MG63 (cell line): ENCODE results near the gene ZNF586. TPM values are rescaled to one million over a fixed set of nuclear protein-coding genes. Genes with fewer than 3 reads are reported as not detected.
A peak's percentile ranks its signal among the peaks of the same experiment; 100 is the strongest.
"Not testable (repeated sequence)": the region's sequence is repeated elsewhere in the genome, so short reads cannot be mapped to it uniquely, and the experiment has no call there.

ENCODE experiments used
- DNase-seq: peaks from one replicate; pipeline ENCODE4 v3.0.0-alpha.2; 2020
- H3K27me3 ChIP-seq: fragments of 250-450 bp; sonication (Bioruptor Pico); 2 replicates; pipeline ENCODE4 v1.5.1; 2020; ENCODE audit warnings: mild to moderate bottlenecking, moderate library complexity
- H3K36me3 ChIP-seq: fragments of 250-450 bp; sonication (Bioruptor Pico); 2 replicates; pipeline ENCODE4 v1.5.1; 2020; ENCODE audit warnings: mild to moderate bottlenecking, moderate library complexity
- H3K4me3 ChIP-seq: fragments of 250-450 bp; sonication (Bioruptor Pico); 2 replicates; pipeline ENCODE4 v1.5.1; 2020; ENCODE audit warnings: mild to moderate bottlenecking, moderate library complexity
- H3K9me3 ChIP-seq: fragments of 250-450 bp; sonication (Bioruptor Pico); 2 replicates; pipeline ENCODE4 v1.5.1; 2020; ENCODE audit warnings: mild to moderate bottlenecking, moderate library complexity
- total RNA-seq: library from RNA; depleted of rRNA; stranded (reverse); fragments of >200 nt; shearing (Covaris generic); gene quantifications from 2 replicates; pipeline ENCODE4 v1.2.3, GENCODE V29; 2014; ENCODE audit warnings: low replicate concordance; rRNA removed

The ZNF586 gene
- total RNA-seq: 3.3 and 5.7 TPM in 2 replicates

- Histone ChIP-seq H3K27me3 (no peaks in the 10 kb centered on the region), H3K36me3 (peaks cover 35% of the 10 kb centered on the region), H3K4me3 (peak within 1 kb of the TSS; percentile 69), H3K9me3 (peaks cover 19% of the 10 kb centered on the region)
- peak; percentile 95 for DNase-seq
These were observed at the start of gene ZNF586 for GRCh38 chr19:57769345-57770131. TSS of gene ZNF586 (plus strand) at chr19:57769676. CDS start at chr19:57769843, 167 bp downstream.

- Histone ChIP-seq H3K27me3 (no peaks in the 10 kb centered on the region), H3K36me3 (peaks cover 4% of the 10 kb centered on the region), H3K4me3 (no peak overlapping the region), H3K9me3 (peaks cover 38% of the 10 kb centered on the region)
- DNase-seq: no peak
These were observed 49.5 kb upstream of the ZNF586 start for GRCh38 chr19:57719901-57720519.

DNA sequence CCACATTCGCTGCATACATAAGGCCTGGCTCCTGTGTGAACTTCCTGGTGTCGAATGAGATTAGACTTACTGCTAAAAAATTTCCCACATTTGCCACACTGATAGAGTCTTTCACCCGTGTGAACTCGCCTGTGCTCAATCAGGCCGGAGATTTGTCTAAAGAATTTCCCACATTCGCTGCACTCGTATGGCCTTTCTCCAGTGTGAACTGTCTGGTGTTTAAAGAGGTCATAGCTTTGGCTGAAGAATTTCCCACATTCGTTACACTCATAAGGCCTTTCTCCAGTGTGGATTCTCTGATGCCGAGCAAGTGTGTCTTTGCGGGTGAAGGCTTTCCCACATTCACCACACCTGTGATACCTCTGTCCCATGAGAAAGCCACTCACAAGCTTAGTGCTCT is 48.6 kb upstream of the ZNF586 start:
- peaks cover 4% of the 10 kb centered on the region for H3K36me3 ChIP-seq
- no peak overlapping the region for H3K4me3 ChIP-seq
- H3K9me3 ChIP-seq: peaks cover 41% of the 10 kb centered on the region
- DNase-seq: no peak
- no peaks in the 10 kb centered on the region for H3K27me3 ChIP-seq

DNA sequence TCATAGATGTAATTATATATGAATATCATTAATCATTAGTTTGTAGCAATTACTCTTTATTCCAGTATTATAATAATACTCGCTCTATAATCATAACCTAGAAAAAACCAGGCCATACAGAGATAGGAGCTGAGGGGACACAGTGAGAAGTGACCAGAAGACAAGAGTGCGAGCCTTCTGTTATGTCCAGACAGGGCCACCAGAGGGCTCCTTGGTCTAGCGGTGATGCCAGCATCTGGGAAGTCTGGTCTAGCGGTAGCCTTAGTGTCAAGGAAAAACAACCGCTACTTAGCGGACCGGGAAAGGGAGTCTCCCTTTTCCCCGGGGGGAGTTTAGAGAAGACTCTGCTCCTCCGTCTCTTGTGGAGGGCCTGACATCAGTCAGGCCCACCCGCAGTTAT is 31.2 kb upstream of the ZNF586 start:
- H3K36me3 ChIP-seq, H3K4me3 ChIP-seq, H3K27me3 ChIP-seq, DNase-seq: not testable (repeated sequence)
- H3K9me3 ChIP-seq: peaks cover 30% of the 10 kb centered on the region

GRCh38 chr19:57738770-57739169 is 30.7 kb upstream of the ZNF586 start:
- not testable (repeated sequence) for H3K36me3 ChIP-seq, H3K27me3 ChIP-seq, DNase-seq, H3K4me3 ChIP-seq
- H3K9me3 ChIP-seq: peaks cover 26% of the 10 kb centered on the region

DNA sequence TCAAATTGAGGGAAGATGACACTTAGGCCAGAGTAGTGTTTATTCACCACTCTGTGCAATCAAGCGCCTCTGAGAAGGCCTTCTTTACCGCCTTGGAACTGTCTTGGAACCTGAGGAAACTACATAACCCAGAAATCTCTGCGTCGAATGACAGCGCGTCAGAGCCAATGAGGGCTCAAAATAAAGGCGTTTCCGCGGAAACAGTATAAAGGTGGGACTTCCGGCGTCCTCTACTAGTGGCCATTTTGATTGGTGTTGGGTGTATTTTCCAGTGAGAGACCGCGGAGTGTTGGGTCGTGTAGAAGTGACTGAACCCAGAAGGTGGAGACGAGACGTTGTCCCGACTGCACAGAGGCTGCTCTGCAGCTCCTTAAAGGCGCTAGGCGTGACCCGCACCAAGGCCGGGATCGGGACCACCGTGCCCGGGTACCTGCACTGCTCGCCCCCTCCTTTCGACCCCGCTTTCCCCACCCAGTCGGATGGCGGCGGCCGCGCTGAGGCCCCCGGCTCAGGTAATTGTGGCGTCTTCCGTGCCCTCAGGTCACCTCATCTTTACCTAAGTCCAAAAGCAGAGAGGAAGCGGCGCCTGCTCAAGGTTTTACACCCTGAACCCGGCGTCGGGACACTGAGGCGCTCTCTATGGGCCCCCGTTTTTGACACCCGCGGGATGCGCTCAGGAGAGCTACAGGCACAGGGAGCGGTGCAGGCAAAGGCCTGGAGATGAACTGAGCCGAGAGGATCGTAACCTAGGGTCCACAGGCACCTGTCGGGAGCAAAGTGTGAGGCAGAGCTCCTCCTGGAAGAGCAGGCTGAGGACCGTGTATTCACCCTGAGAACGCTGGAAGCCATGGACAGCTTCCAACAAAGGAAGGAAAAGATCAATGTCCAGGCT is 22.6 kb upstream of the ZNF586 start, which contains the start of gene ZNF776:
Gene ZNF776, plus strand, starts transcription at position 236 of the 892 bp plus-strand sequence. Its CDS starts 244 bp downstream, at position 480.
- Histone ChIP-seq H3K9me3 (peaks cover 31% of the 10 kb centered on the region), H3K4me3 (peak within 1 kb of the TSS; percentile 87), H3K27me3 (no peaks in the 10 kb centered on the region), H3K36me3 (peaks cover 42% of the 10 kb centered on the region)
- peak; percentile 84 for DNase-seq

- no peak for DNase-seq
- H3K9me3 ChIP-seq: peaks cover 29% of the 10 kb centered on the region
- peaks cover 48% of the 10 kb centered on the region for H3K36me3 ChIP-seq
- H3K27me3 ChIP-seq: no peaks in the 10 kb centered on the region
- H3K4me3 ChIP-seq: peak overlapping the region; percentile 87
These were observed 22.0 kb upstream of the ZNF586 start for GRCh38 chr19:57747472-57747807.

GRCh38 chr19:57748029-57748428 is 21.4 kb upstream of the ZNF586 start:
- Histone ChIP-seq H3K4me3 (no peak overlapping the region), H3K36me3 (peaks cover 54% of the 10 kb centered on the region), H3K9me3 (peaks cover 34% of the 10 kb centered on the region), H3K27me3 (no peaks in the 10 kb centered on the region)
- DNase-seq: no peak

DNA sequence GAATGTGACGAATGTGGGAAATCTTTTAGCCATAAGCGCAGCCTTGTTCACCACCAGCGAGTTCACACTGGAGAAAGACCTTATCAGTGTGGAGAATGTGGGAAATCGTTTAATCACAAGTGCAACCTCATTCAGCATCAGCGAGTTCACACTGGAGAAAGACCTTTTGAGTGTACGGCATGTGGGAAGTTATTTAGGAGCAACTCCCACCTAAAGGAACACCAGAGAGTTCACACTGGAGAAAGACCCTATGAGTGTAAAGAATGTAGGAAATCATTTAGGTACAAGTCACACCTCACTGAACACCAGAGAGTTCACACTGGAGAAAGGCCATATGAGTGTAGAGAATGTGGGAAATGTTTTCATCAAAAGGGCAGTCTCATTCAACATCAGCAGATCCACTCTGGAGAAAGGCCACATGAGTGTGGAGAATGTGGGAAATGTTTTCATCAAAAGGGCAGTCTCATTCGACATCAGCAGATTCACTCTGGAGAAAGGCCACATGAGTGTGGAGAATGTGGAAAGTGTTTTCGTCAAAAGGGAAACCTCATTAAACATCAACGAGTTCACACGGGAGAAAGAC is 15.3 kb upstream of the ZNF586 start:
- no peak overlapping the region for H3K4me3 ChIP-seq
- H3K36me3 ChIP-seq: peaks cover 97% of the 10 kb centered on the region
- H3K9me3 ChIP-seq: peaks cover 44% of the 10 kb centered on the region
- DNase-seq: no peak
- no peaks in the 10 kb centered on the region for H3K27me3 ChIP-seq

DNA sequence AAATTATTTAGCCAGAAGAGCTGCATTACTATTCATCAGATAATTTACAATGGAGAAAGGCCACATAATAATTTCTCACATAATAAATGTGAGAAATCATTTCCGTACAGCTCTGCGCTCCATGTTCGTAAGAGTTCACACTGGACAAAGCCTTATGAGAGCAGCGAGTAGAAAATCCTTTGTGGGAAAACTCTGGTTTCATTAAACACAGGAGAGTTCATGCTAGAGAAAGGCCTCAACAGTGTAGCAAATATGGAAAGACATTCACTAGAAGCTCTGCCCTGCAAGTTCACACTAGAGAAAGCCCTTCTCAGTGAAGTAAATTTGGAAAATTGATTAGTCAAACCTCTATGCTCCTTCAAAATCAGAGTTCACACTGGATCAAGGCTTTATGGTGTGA is 14.4 kb upstream of the ZNF586 start:
- peaks cover 93% of the 10 kb centered on the region for H3K36me3 ChIP-seq

DNA sequence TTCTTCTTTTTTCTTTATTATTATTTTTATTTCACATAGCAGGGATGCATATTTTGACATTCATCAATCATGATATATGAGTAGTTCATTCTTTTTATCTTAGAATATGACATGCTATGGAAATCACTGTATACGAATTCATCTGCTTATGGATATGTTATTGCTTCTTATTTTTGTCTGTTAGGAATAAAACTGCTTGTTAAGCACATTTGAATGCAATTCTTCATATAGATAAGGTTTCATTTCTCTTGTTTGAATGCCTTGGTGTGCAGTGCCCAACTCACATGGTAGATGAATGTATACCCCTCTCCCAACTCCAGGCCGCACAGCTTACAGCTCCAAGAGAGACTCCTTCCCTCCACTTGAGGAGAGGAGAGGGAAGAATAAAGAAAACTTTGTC is 11.5 kb upstream of the ZNF586 start:
- DNase-seq: no peak
- no peak overlapping the region for H3K4me3 ChIP-seq
- H3K36me3 ChIP-seq: peaks cover 74% of the 10 kb centered on the region
- peaks cover 31% of the 10 kb centered on the region for H3K9me3 ChIP-seq
- no peaks in the 10 kb centered on the region for H3K27me3 ChIP-seq

More for the DNA sequence above, 14.4 kb upstream of the ZNF586 start:
- Histone ChIP-seq H3K4me3 (no peak overlapping the region), H3K27me3 (no peaks in the 10 kb centered on the region), H3K9me3 (peaks cover 41% of the 10 kb centered on the region)
- no peak for DNase-seq

DNA sequence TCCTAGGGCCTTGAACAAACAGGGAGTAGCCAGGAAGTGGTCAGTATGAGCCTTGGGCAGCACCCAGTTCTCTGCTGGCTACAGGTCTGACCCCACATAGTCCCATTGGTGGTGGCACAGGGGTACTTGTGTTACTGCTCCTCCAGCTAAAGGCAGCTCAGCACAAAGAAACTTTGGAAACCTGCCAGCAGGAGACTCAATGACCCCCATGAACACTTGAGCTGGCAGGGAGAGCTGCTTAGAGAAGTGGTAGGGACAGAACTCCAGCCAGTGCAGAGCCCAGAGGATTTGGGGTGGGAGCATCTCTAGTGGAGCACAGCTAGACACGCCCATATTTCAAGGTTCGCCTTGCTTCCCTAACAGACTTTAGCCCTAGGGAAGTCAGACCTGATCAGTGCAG is 10.4 kb upstream of the ZNF586 start:
- no peaks in the 10 kb centered on the region for H3K27me3 ChIP-seq
- H3K4me3 ChIP-seq: no peak overlapping the region
- peaks cover 22% of the 10 kb centered on the region for H3K9me3 ChIP-seq
- no peak for DNase-seq
- H3K36me3 ChIP-seq: peaks cover 66% of the 10 kb centered on the region

DNA sequence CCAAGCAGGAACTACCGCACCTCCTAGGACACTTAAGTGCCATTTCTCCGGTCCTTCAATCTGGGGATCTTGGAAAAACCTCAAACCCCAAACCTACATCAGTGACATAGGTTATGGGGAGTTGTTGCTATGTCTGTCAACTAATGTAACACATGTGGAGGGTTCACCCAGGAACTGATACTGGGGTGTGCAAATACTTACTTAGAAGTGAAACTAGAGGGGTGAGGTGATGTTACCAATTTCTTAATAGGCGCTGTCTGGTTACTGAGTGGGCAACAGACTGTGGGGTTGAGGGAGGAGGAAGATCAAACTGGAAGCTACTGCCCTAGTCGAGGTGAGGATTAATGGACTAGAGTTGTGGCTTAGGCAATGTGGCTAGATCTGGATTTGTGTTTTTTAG is 1.9 kb downstream of the ZNF586 start:
- no peak for DNase-seq
- peaks cover 51% of the 10 kb centered on the region for H3K36me3 ChIP-seq
- H3K27me3 ChIP-seq: no peaks in the 10 kb centered on the region
- no peak overlapping the region for H3K4me3 ChIP-seq
- peaks cover 26% of the 10 kb centered on the region for H3K9me3 ChIP-seq

DNA sequence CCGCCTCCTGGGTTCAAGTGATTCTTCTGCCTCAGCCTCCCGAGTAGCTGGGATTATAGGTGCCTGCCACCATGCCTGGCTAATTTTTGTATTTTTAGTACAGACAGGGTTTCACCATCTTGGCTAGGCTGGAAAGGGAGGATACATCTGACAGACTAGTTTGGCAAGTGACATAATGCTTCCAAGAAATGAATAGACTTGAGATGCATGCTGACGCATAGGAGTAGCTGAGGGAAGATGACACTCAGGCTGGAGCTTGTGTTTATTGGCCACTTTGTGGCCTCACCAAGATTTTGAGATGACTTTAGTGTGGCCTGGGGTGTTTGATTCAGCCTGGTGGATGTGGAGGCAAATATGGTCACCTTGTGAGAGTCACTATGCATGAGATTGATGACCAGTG is 4.0 kb downstream of the ZNF586 start:
- peaks cover 70% of the 10 kb centered on the region for H3K36me3 ChIP-seq
- no peaks in the 10 kb centered on the region for H3K27me3 ChIP-seq
- no peak overlapping the region for H3K4me3 ChIP-seq
- no peak for DNase-seq
- peaks cover 31% of the 10 kb centered on the region for H3K9me3 ChIP-seq

DNA sequence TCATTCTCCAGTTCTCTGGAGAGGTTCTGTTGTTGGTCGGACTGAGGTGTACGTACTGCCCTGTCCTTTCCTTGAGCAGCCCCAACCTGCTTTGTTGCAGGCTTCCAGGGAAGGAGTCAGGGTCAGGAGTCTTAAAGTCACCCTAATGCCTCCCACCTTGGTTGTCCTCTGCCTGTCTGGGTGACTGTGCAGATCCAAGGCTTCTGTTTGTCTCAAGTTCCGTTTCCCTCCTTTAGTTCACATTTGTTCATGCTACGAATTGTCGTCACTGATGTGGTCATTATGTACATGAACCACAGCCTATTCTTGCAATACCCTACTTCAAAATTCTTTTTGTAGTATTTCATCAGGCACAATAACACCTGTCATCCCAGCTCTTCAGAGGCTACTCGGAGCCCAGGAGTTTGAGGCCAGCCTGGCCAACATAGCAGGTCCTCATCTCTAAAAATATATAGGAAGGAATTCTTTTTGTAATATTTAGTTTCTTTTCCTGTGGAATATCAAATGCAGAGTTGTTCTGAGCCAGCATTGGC is 7.4 kb downstream of the ZNF586 start:
- Histone ChIP-seq H3K4me3 (no peak overlapping the region), H3K36me3 (peaks cover 87% of the 10 kb centered on the region), H3K9me3 (peaks cover 47% of the 10 kb centered on the region), H3K27me3 (no peaks in the 10 kb centered on the region)
- no peak for DNase-seq

DNA sequence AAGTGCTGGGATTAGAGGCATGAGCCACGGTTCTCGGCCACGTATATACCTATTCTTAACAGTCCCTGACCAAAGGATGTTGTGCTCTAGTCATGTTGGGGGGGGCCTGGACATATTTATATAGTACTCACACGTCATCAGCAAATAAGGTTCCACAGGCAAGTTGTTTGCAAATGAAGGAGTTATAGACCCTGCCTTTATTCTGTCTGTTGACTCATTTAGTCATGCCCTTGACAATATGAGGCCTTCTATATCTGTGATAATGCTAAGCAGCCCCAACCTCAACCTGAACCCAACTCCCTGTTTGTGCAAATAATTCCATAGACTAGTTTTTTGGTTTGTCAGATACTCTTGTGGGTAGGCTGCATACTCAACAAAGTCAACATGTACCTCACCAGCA is 8.9 kb downstream of the ZNF586 start:
- H3K9me3 ChIP-seq: peaks cover 51% of the 10 kb centered on the region
- no peak for DNase-seq
- H3K4me3 ChIP-seq: no peak overlapping the region
- H3K36me3 ChIP-seq: peaks cover 88% of the 10 kb centered on the region
- no peaks in the 10 kb centered on the region for H3K27me3 ChIP-seq
